Breast epithelium (tissue), 3 donors: Measurements from ENCODE around the gene SALL4.

Experiments
- POLR2AphosphoS5 ChIP-seq, 3 donors: sonication (generic); formaldehyde crosslinking; IDR thresholded peaks; one replicate each; pipeline ENCODE4 v1.6.1; 2017; ENCODE audit warnings: antibody characterized with exemption in 3 of 3
- TF ChIP-seq, protein P1 (sequence below), 3 donors: fragments of 450-650 bp; IDR thresholded peaks; one replicate each; pipeline ENCODE4 v1.5.1; 2016 to 2017; ENCODE audit warnings: antibody characterized with exemption in 3 of 3, mild to moderate bottlenecking in 3 of 3, moderate library complexity in 3 of 3

DNA sequence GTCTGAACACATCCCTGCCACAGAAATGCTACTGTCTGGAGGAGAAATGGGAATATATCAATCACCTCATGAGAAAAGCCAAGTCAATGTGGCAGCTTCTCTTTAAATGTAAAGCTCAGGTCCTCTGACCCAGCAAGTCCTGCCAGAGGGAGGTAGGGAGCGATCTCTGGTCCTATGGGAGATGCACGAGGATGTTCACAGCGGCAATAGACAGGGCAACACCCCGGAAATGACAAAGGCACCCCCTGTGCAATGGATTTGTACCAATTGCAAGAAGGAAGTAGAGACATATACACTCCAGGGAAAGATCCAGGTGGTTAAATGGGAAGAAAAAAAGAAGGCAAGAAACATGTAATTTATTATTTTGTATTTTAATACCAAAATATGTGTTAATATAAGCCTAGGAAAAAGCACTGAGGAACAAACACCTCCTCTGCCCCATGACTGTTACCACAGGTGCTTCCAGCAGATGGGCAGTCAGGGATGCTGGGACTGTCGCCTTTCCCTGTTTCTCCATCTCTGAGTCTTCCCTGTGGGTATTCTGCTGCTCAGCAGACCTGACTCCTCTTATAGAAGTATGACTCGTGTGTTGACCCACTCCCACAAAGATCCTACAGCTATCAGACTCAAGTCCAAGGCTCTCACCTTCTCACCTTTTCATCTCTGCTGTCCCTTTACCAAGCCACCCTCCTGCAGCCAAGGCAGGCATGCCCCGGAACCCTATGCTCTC lies 55.0 kb downstream of the SALL4 start:
- TF ChIP-seq, protein P1, sequence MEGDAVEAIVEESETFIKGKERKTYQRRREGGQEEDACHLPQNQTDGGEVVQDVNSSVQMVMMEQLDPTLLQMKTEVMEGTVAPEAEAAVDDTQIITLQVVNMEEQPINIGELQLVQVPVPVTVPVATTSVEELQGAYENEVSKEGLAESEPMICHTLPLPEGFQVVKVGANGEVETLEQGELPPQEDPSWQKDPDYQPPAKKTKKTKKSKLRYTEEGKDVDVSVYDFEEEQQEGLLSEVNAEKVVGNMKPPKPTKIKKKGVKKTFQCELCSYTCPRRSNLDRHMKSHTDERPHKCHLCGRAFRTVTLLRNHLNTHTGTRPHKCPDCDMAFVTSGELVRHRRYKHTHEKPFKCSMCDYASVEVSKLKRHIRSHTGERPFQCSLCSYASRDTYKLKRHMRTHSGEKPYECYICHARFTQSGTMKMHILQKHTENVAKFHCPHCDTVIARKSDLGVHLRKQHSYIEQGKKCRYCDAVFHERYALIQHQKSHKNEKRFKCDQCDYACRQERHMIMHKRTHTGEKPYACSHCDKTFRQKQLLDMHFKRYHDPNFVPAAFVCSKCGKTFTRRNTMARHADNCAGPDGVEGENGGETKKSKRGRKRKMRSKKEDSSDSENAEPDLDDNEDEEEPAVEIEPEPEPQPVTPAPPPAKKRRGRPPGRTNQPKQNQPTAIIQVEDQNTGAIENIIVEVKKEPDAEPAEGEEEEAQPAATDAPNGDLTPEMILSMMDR (IDR thresholded peaks at IDR 0.05), result no peak
- no peak for TF ChIP-seq POLR2AphosphoS5 (IDR thresholded peaks at IDR 0.05)
